Endodermal cell (in vitro differentiated cells): ENCODE measurements around the gene L1CAM. TPM values are rescaled to one million over a fixed set of nuclear protein-coding genes. Genes with fewer than 3 reads are reported as not detected.

Experiments used
- DNase-seq: peaks from one replicate; pipeline ENCODE4 v3.0.0-alpha.2; 2017
- H3K27ac ChIP-seq: 2 replicates; pipeline ENCODE4 v1.5.1; 2013; ENCODE audit warnings: mild to moderate bottlenecking, low read depth, low read length, moderate library complexity
- H3K27me3 ChIP-seq: 2 replicates; pipeline ENCODE4 v1.6.1; 2013; ENCODE audit warnings: mild to moderate bottlenecking, low read length, moderate library complexity; ENCODE audit not compliant: insufficient read depth, control insufficient read depth, poor library complexity, severe bottlenecking
- H3K36me3 ChIP-seq: 2 replicates; pipeline ENCODE4 v1.7.0; 2013; ENCODE audit warnings: mild to moderate bottlenecking, low read length, moderate library complexity; ENCODE audit not compliant: control insufficient read depth, insufficient read depth
- H3K4me1 ChIP-seq: one replicate; pipeline ENCODE4 v1.7.0; 2013; ENCODE audit warnings: low read length; ENCODE audit not compliant: control insufficient read depth, insufficient read depth
- H3K4me3 ChIP-seq: 2 replicates; pipeline ENCODE4 v1.5.1; 2013; ENCODE audit warnings: mild to moderate bottlenecking, low read length, moderate library complexity
- H3K9ac ChIP-seq: 2 replicates; pipeline ENCODE4 v1.6.1; 2013; ENCODE audit warnings: mild to moderate bottlenecking, low read length, moderate library complexity; ENCODE audit not compliant: poor library complexity, severe bottlenecking; ENCODE audit errors: extremely low read depth
- H3K9me3 ChIP-seq: 2 replicates; pipeline ENCODE4 v1.6.1; 2013; ENCODE audit warnings: mild to moderate bottlenecking, low read length, moderate library complexity; ENCODE audit not compliant: control insufficient read depth
- H3K27ac Mint-ChIP-seq: 2 replicates; pipeline ENCODE4 v1.8.0; 2020; ENCODE audit warnings: mixed read lengths
- H3K27me3 Mint-ChIP-seq: 2 replicates; pipeline ENCODE4 v1.8.0; 2021; ENCODE audit warnings: mild to moderate bottlenecking, mixed read lengths; ENCODE audit not compliant: insufficient read depth
- H3K36me3 Mint-ChIP-seq: 2 replicates; pipeline ENCODE4 v1.8.0; 2020; ENCODE audit warnings: low read depth, mixed read lengths
- H3K4me1 Mint-ChIP-seq: 2 replicates; pipeline ENCODE4 v1.8.0; 2020; ENCODE audit warnings: mixed read lengths
- H3K4me3 Mint-ChIP-seq: 2 replicates; pipeline ENCODE4 v1.8.0; 2020; ENCODE audit warnings: mild to moderate bottlenecking, moderate library complexity, mixed read lengths
- H3K9me3 Mint-ChIP-seq: 2 replicates; pipeline ENCODE4 v1.8.0; 2020; ENCODE audit warnings: mild to moderate bottlenecking, mixed read lengths
- WGBS, 2 experiments: methylation state at CpG; one replicate each; pipeline versions ENCODE4 v1.1.5 to v1.1.7; 2013; ENCODE audit warnings: missing lambda C conversion rate in 2 of 2, mixed read lengths in 1 of 2; ENCODE audit not compliant: insufficient coverage in 1 of 2, insufficient read length in 1 of 2; 5-methylcytosine and 5-hydroxymethylcytosine counted together
- total RNA-seq, 2 donors: library from RNA; stranded (reverse); fragmentation: NEBNext Ultra II Directional in 1 of 2; extraction: Animal tissue kit (Norgen Biotek cat#: 25700) in 1 of 2; gene quantifications; 2 replicates in 1 of 2; 3 replicates in 1 of 2; pipeline ENCODE4 v1.2.1, GENCODE V29; 2021
- TF ChIP-seq, protein P1 (sequence below): fragments of 200-600 bp; sonication (generic); conservative IDR thresholded peaks from 2 replicates; pipeline ENCODE4 v1.5.0; 2021; ENCODE audit warnings: antibody characterized with exemption, mild to moderate bottlenecking

L1CAM gene
- total RNA-seq, 2 donors from 2014 or later: 7.5 to 29.0 TPM

DNA sequence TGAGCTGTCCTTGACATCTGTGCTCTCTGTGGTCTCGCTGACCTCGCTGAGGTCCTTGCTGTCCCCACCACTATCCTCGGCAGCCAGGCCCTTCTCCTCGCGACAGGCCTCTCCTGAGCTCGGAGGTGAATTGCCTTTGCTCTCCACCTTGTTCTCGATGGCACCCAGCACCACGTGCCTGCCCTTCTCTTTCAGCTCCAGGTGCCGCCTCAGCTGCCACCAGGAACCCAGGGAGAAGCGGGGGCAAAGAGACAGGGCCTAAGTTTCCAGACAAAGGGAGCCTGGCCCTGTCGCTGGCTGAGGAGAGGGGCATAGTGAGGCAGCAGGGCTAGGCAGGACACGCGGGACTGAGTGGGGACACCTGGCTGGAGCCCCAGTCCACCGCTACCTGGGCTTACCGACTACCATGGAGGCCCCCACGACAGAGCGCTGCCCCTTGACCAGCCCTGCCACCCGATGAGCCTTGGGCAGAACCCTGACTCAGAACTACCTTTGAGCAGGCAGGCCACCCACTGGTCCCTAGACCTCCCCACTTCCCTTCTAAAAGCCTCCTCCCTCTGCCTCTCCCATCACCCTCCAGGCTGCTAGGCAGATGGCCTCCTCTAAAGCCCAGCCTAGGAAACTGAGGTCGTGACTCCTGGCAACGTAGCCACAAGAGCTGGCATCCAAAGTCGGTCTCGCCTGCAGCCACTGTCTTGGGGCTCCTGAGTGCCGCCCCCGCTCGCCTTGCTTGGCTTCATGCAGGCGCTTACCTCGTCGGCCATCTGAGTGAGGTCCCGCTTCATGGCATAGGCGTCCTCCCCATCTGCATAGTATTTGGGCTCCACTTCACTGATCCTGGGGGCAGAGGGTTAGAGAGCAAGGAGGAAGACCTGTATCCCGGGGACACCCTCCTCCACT lies 44.3 kb upstream of the L1CAM start:
- no peaks in the 10 kb centered on the region for H3K9me3 ChIP-seq

DNA sequence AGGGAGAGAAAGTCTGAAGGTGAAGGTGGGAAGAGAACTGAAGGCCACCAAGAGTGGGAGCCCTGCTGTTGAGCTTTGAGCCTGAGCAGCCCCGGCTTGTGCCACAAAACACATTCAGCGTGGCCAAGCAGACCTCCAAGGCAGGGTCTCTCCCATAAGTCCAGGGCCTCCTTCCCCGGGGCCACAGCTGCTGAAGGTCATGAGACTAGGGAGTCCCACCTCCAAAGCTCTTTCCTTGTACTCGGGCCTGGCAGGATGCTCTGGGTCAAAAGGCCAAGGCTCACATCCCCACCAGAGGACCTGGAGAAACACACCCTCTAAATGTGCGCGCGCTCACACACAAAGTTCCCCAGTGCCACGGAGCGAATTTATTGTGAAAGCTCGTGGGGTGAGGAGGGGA lies 43.6 kb upstream of the L1CAM start:
- no peak for DNase-seq
- H3K9ac ChIP-seq: no peak overlapping the region
- 80 to 95% methylated on average over 1 to 10 of the region's 10 CpGs for WGBS, 2 experiments
- TF ChIP-seq, protein P1, sequence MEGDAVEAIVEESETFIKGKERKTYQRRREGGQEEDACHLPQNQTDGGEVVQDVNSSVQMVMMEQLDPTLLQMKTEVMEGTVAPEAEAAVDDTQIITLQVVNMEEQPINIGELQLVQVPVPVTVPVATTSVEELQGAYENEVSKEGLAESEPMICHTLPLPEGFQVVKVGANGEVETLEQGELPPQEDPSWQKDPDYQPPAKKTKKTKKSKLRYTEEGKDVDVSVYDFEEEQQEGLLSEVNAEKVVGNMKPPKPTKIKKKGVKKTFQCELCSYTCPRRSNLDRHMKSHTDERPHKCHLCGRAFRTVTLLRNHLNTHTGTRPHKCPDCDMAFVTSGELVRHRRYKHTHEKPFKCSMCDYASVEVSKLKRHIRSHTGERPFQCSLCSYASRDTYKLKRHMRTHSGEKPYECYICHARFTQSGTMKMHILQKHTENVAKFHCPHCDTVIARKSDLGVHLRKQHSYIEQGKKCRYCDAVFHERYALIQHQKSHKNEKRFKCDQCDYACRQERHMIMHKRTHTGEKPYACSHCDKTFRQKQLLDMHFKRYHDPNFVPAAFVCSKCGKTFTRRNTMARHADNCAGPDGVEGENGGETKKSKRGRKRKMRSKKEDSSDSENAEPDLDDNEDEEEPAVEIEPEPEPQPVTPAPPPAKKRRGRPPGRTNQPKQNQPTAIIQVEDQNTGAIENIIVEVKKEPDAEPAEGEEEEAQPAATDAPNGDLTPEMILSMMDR: no peak
- peaks cover 8% of the 10 kb centered on the region for H3K36me3 ChIP-seq
- H3K27ac Mint-ChIP-seq: no peak overlapping the region
- H3K4me3 ChIP-seq: no peak overlapping the region
- no peaks in the 10 kb centered on the region for H3K9me3 ChIP-seq
- no peak overlapping the region for H3K27ac ChIP-seq
- H3K4me1 Mint-ChIP-seq: peaks cover 7% of the 10 kb centered on the region
- peaks cover 72% of the 10 kb centered on the region for H3K9me3 Mint-ChIP-seq
- no peak overlapping the region for H3K4me3 Mint-ChIP-seq
- no peaks in the 10 kb centered on the region for H3K27me3 Mint-ChIP-seq
- H3K4me1 ChIP-seq: no peaks in the 10 kb centered on the region
- no peaks in the 10 kb centered on the region for H3K27me3 ChIP-seq
- peaks cover 14% of the 10 kb centered on the region for H3K36me3 Mint-ChIP-seq

More for the DNA sequence above, 44.3 kb upstream of the L1CAM start:
- no peak overlapping the region for H3K4me3 ChIP-seq
- H3K4me1 ChIP-seq: no peaks in the 10 kb centered on the region
- no peak overlapping the region for H3K27ac ChIP-seq
- Mint-ChIP-seq H3K27ac (no peak overlapping the region), H3K36me3 (peaks cover 14% of the 10 kb centered on the region), H3K4me1 (peaks cover 7% of the 10 kb centered on the region), H3K4me3 (no peak overlapping the region), H3K27me3 (no peaks in the 10 kb centered on the region), H3K9me3 (peaks cover 66% of the 10 kb centered on the region)
- H3K27me3 ChIP-seq: no peaks in the 10 kb centered on the region
- TF ChIP-seq, protein P1: no peak
- H3K36me3 ChIP-seq: peaks cover 8% of the 10 kb centered on the region
- H3K9ac ChIP-seq: no peak overlapping the region
- no peak for DNase-seq
- 94 to 98% methylated on average over 11 to 31 of the region's 31 CpGs for WGBS, 2 experiments

DNA sequence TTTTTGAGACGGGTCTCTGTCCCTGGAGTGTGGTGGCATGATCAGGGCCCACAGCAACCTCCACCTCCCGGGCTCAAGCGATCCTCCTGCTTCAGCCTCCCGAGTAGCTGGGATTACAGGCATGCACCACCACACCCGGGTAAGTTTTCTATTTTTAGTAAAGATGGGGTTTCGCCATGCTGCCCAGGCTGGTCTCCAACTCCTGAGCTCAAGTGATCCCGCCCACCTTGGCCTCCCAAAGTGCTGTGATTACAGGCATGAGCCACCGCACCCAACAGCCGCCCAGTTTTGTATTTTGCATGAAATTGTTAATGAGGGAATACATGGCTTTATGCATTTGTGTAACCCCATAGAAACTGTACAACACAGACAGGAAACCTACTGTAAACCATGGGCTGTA lies 42.9 kb upstream of the L1CAM start:
- Histone ChIP-seq H3K27ac (no peak overlapping the region), H3K4me1 (no peaks in the 10 kb centered on the region), H3K27me3 (no peaks in the 10 kb centered on the region), H3K9me3 (no peaks in the 10 kb centered on the region), H3K36me3 (peaks cover 8% of the 10 kb centered on the region), H3K9ac (no peak overlapping the region), H3K4me3 (no peak overlapping the region)
- Mint-ChIP-seq H3K4me3 (peak overlapping the region; percentile 71), H3K4me1 (peaks cover 3% of the 10 kb centered on the region), H3K36me3 (peaks cover 14% of the 10 kb centered on the region), H3K27ac (no peak overlapping the region), H3K27me3 (no peaks in the 10 kb centered on the region), H3K9me3 (peaks cover 71% of the 10 kb centered on the region)
- TF ChIP-seq, protein P1: no peak
- no peak for DNase-seq
- 80 to 85% methylated on average over 4 to 6 of the region's 9 CpGs for WGBS, 2 experiments
